Measurements from ENCODE around the gene RDX.
"Not testable (repeated sequence)": the region's sequence is repeated elsewhere in the genome, so short reads cannot be mapped to it uniquely, and the experiment has no call there.

Gene RDX

DNA sequence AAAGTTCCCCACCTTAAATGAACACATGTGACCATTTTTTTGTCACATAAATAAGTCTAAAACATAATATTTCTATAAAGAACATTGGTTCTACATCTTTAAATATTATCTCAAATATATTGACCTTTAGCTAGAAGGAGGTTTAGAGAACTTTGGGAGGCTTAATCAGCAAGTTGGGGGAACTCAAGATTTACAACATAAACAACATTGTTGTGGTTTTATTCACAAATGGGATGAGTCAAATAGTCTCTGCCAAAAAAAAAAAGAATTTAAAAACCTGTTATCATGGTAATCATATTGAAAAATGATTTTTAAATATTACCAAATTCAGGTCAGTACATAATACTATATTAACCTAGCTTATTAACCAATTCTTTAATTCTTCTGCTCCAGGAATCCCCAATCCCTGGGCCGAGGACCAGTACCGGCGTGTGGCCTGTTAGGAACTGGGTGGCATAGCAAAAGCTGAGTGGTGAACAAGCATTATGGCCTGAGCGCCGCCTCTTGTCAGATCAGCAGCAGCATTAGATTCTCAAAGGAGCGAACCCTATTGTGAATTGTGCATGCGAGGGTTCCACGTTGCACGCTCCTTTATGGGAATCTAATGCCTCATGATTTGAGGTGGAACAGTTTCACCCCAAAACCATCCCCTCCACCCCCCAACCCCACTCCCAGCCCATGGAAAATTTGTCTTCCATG lies 98.2 kb downstream of the RDX start:
- no peak for DNase-seq

DNA sequence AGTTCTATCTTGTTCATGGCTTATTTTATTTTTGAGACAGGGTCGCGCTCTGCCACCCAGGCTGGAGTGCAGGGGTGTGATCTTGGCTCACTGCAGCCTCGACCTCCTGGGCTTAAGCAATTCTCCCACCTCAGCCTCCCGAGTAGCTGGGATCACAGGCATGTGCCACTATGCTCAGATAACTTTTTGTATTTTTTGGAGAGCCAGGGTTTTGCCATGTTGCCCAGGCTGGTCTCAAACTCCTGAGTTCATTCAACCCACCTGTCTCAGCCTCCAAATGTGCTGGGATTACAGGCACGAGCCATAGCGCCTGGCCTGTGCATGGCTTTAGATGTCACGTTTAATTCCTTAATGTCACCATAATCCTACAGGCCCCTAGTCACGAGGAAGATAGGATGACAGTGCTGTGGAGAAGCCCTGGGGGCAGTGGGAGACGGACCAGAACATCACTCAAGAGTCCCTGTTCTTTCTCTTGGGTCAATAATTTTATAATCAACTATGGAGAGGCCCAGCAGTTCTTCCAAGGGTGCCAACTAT lies 99.5 kb downstream of the RDX start:
- DNase-seq = no peak

GRCh38 chr11:110196241-110196754 lies 100.1 kb downstream of the RDX start:
- no peak for DNase-seq

DNA sequence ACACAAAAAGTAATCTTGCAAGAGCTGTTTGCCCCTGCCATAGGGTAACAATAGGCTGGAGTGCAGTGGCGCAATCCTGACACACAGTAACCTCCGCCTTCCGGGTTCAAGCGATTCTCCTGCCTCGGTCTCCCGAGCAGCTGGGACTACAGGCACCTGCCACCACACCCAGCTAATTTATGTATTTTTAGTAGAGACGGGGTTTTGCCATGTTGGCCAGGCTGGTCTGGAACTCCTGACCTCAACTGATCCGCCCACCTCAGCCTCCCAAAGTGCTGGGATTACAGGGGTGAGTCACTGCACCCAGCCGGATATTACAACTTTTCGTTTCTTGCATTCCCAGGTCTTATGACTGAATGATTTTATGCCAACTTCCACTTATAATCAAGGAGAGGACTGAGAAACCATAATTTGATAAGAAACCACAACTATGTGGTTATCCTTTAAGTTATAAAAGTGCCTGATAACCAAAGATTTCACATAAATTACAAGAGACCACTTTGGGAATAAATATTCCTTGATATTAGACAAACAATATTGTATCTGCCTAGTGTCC lies 102.1 kb downstream of the RDX start:
- DNase-seq = not testable (repeated sequence)

- DNase-seq = not testable (repeated sequence)
Measured at GRCh38 chr11:110192604-110193282, 103.7 kb downstream of the RDX start.

DNA sequence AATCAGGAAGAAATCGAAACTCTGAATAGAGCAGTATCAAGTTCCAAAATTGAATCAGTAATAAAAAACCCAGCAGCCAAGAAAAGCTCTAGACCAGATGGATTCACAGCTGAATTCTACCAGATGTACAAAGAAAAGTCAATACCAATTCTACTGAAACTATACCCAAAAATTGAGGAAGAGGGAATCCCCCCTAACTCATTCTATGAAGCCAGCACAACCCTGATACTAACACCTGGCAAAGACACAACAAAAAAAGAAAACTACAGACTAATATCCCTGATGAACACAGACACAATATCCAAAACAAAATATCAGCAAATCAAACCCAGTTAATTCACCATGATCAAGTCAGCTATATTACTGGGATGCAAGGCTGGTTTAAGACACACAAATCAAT lies 105.5 kb downstream of the RDX start:
- DNase-seq = no peak

- no peak for DNase-seq
Measured at GRCh38 chr11:110187731-110188130, 108.7 kb downstream of the RDX start.

DNA sequence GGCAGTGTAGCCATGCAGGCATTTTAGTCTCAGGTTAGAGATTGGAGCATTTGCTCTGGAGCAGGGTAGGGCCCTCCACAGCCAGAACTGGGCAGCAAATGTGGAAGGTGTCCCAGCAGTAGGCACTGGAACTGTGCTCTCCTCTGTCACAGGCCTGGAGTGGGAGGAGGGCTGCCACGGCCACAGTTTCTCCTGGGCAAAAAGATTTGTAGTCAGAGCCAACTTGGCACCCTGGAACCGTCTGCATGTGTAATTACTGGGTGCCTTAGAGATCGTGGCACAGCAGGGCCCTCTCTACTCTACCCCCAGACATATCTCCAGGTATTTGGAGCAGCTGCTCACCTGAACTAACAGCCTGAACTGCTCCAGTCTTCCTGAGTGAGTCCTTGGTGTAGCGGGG lies 109.5 kb downstream of the RDX start:
- DNase-seq = no peak

DNA sequence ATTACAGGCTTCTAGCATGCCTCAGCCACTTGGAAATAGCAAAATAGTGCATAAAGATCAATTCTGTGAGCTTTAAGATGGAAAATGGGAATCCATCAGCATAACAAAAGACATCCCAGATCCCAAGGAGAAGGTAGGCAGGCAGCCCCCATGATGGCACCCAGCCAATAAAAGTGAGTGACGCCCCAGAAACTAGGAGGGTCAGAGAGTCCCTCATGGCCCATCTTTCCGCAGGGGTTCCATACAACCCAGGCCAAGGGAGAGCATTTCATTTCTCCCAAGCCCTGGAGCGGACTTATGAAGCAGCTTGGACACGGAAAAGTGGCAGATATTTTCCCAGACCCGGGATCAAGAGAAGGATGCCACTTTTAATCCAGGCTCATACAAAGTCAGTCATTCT lies 110.0 kb downstream of the RDX start:
- DNase-seq = no peak

- DNase-seq = no peak
Measured at GRCh38 chr11:110185599-110185998, 110.8 kb downstream of the RDX start.

GRCh38 chr11:110185121-110185591 lies 111.3 kb downstream of the RDX start:
- DNase-seq = no peak

- DNase-seq = no peak
Measured at GRCh38 chr11:110184456-110184855, 112.0 kb downstream of the RDX start.

GRCh38 chr11:110182886-110183285 lies 113.5 kb downstream of the RDX start:
- no peak for DNase-seq

DNA sequence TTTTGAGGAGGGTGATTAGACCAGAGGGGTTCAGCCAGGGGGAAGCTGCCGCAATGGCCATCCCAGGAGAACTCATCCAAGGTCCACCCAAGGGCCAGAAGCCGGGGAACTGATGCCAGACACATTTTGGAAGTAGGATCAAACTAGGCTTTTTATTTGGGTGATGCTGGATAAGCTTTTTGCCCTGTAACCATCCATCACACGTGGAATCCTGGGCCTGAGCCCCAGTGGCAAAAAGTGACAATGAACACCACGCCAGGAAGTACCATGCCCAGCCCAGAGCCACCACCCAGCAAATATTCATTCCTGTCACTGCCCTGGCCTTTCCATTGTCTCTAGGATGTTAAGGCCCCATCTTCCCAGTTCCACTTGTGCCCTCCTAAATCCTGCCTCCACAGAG lies 117.3 kb downstream of the RDX start:
- no peak for DNase-seq

DNA sequence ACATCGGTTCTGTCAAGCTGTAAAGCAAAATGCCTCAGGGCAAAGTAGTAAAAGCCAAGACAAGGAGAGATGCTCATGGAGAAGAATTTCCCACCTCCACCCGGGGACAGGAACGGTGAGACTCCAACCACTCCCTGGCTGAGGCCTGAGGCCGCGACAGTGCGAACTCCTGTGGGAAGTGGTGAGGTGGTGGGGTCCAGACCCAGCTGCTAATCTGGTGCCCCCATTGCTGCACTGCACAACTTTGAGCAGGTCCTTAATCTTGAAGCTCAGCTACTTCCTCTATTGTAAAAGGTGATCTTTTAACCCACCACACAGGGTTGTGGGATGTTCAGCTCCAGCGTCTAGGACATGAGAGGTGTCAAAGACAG lies 119.3 kb downstream of the RDX start:
- no peak for DNase-seq

DNA sequence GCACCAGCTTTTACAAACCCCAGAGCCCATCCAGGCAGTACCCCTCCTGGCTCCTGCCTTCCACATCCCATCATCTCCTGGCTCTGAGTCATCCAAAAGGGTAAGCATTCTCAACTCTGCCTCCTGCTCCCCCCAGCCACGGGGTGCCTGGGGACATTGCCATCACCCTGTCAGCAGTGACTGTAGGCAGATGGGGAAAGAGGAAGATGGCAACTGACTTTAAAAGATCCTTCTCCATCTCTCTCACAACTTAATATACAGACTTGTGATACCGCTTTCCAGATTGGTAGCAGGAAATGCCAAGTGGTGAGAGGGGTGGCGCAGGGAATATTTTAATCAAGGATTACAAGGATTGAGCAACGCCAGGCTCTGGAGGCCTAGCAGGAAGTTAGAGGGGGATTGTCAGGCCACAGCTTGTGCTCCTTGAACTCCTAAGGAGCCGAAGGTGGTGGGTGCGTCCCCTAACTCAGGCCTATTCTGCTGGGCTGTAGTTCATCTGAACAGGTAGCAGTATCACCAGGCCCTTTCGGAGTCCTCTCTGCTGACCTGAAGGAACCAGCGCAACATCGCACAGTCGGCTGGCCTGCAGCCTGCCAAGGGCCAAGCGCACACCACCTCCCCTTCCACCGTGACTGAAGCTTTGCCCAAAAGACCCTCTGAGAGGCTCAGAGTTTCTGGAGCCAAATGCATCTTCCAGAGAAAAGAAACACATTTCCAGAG lies 119.9 kb downstream of the RDX start:
- no peak for DNase-seq

GRCh38 chr11:110174645-110175310 lies 121.6 kb downstream of the RDX start:
- DNase-seq = no peak

DNA sequence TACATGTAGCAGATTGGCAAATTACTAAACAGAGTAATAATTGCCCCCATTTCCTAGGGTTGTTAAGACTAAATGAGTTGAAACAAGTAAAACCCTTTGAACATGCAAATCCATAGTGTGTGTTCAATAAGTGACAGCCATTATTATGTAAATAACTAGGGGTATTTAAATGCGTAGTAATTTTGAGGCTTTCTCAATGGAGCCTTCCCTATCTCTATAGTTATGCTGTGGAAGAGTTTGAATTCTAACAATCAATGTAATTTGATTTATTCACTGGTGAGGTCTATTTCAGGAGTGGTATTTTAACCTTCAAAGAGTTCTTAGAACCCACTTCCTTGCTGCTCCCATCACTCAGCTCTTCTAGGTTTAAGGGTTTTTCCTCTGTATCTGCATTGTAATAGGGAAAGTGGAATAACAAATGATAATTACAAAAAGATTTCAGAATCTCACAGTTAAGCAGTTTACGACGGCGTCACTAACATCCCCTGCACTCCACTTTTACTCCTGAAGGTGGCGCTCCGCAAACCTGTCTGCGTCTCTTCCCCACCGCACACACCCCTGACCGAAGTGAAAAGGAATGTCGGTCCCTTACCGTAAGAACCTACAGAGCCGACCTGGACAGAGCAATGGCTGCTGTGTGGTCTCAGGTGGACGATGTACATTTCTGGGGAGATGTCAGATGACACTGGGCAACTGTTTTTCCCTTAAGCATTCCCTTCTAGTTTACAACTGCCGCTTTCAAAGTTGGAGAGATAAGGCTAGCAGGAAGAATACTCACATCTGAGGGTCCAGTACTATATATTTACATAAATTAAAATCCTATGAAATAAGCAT lies 122.4 kb downstream of the RDX start:
- no peak for DNase-seq

DNA sequence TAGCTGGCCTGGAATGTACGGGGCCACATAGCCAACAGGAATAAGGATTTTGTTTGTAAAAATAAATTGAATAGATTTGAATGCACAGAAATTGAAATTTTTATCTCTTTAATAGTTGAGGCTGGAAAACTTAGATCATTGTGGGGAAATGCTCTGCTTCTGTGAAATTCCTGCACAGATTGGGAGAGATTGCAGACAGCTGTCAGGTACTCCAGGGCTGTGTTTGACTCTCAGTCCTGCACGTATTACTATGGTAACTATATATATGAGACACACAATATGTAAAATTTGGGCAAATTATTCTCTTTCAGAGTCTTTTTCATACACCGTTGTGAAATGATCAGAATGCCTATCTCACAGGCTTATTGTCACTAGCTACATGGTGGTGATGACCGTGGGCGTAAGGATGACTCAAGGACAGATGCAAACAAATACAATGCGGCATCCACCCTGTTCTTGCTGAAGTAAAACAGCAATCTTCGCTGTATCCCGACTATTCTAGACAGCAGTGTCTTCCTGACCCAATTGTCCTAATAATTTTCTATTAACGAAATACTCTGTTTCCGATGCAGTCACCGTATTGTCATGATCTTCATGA lies 123.8 kb downstream of the RDX start:
- no peak for DNase-seq

DNA sequence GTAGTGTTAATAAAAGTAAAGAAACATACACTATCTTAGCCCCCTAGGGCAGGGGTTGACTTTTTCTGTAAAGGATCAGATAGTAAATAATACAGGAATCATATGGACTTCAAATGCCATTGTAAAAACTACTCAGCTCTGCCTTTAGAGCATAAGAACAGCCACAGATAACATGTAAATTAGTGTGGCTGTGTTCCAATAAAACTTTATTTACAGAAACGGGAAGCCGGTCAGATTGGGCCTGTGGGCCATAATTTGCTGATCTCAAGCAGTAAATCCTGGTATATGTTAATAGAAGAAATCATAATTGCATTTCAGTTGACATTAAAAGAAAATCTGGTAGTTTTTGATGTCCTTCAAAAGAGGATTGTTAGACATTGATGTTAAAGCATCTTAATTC lies 126.7 kb downstream of the RDX start:
- no peak for DNase-seq
